ENCODE measurements around the gene MAST1. TPM values are rescaled to one million over a fixed set of nuclear protein-coding genes. Genes with fewer than 3 reads are reported as not detected.

Gene MAST1
- polyA plus RNA-seq, 2 of the 4 experiments (the other 2 are of a cell fraction), result 1.4 to 2.2 TPM

DNA sequence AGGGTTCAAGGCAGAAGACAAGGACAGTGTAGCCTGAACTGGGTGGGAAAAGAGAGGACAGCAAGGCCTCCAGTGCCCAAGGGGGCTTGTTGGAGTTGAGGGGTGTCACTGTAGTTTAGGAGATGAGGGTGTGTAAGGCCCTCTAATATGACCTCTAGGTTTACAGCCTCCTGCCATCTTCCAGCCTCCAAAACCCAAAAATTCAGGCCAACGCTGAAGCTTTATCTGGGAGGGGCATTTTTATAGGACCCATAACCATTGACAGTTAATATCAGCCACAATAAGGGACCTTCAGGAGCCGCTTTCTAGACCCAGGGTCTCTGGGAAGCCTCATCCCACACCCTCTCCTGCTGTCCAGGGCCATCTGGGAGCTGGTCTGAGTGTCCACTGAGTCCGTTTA lies 45.9 kb downstream of the MAST1 start:
- H3K4me3 ChIP-seq, result no peak overlapping the region
- CTCF ChIA-PET, result interaction anchor here (0.6 to 4.5 kb wide), 5 partner anchors 23 to 118 kb away, joined by 3 to 17 read pairs (median 5); partner anchors contain the start of gene RTBDN
- FAIRE-seq (no peak), ATAC-seq (no peak), DNase-seq (ENCODE audit: low read depth in 1 of 2, low spot score in 1 of 2) (no peak)
- 85% methylated on average over 3 of the region's 3 CpGs for WGBS (ENCODE audit: missing lambda C conversion rate)
- no peak for TF ChIP-seq HES2 (IDR thresholded peaks at IDR 0.05)
- no peak for TF ChIP-seq KDM5A (IDR thresholded peaks at IDR 0.05)
- TF ChIP-seq BHLHE40 (IDR thresholded peaks at IDR 0.05; ENCODE audit: low read depth, low read length), result no peak
- TF ChIP-seq RCOR1 (IDR thresholded peaks at IDR 0.05; ENCODE audit: low read depth, low read length), result no peak
- TF ChIP-seq SMC3 (IDR thresholded peaks at IDR 0.05), result no peak
- no peak for TF ChIP-seq FOSB (CRISPR knock-in tag; IDR thresholded peaks at IDR 0.05)
- no peak for TF ChIP-seq HOXB13 (CRISPR knock-in tag; IDR thresholded peaks at IDR 0.05; ENCODE audit: low read depth)
- H3K4me1 ChIP-seq, result no peaks in the 10 kb centered on the region
- no peak overlapping the region for H3K27ac ChIP-seq
- POLR2A ChIA-PET, result no interaction called here
- no peak overlapping the region for H3K4me2 ChIP-seq
- H3K9me3 ChIP-seq, result peaks cover 9% of the 10 kb centered on the region; the same call in 2 of the 3 replicates

DNA sequence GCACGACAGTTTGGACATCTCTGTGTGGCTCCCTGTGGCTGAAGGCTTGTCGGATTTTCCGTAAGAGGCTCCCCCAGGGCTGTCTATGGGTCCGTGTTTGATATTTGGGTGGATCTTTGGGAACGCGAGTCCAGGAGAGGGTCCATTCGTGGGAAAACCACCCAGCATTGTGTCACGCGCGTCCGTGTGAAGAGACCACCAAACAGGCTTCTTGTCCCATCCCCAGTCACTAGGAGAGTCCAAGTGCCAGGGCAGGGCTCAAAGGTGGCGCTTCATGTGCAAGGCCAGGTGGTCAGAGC lies 46.3 kb downstream of the MAST1 start:
- peak overlapping the region; percentile 65 for H3K4me2 ChIP-seq
- WGBS (ENCODE audit: missing lambda C conversion rate), result 95% methylated on average over 12 of the region's 12 CpGs
- ChIA-PET CTCF (interaction anchor here (0.6 to 4.5 kb wide), 18 partner anchors 8 to 118 kb away, joined by 3 to 17 read pairs (median 3); partner anchors contain the start of gene RTBDN), POLR2A (interaction anchor here (0.6 kb wide), 1 partner anchor 80 kb away, joined by 3 read pairs; no protein-coding TSS in a partner anchor)
- ATAC-seq (no peak), DNase-seq (ENCODE audit: low read depth in 1 of 2, low spot score in 1 of 2) (no peak), FAIRE-seq (no peak)
- H3K9me3 ChIP-seq, result peaks cover 9% of the 10 kb centered on the region; the same call in 2 of the 3 replicates
- no peak overlapping the region for H3K27ac ChIP-seq
- TF ChIP-seq JUN (IDR thresholded peaks at IDR 0.05) (no peak), PHF8 (IDR thresholded peaks at IDR 0.05; ENCODE audit: borderline replicate concordance, low read depth) (no peak), RFX5 (IDR thresholded peaks at IDR 0.05) (no peak), HOXB5 (CRISPR knock-in tag; IDR thresholded peaks at IDR 0.05) (no peak)
- TF ChIP-seq, protein P1, sequence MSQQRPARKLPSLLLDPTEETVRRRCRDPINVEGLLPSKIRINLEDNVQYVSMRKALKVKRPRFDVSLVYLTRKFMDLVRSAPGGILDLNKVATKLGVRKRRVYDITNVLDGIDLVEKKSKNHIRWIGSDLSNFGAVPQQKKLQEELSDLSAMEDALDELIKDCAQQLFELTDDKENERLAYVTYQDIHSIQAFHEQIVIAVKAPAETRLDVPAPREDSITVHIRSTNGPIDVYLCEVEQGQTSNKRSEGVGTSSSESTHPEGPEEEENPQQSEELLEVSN (IDR thresholded peaks at IDR 0.05; ENCODE audit: borderline replicate concordance, low read depth), result no peak
- H3K4me3 ChIP-seq, result no peak overlapping the region; the same call in 2 of the 3 replicates
- H3K4me1 ChIP-seq, result no peaks in the 10 kb centered on the region

GRCh38 chr19:12884926-12885748 lies 46.8 kb downstream of the MAST1 start:
- TF ChIP-seq BHLHE40 (IDR thresholded peaks at IDR 0.05; ENCODE audit: low read depth, low read length) (no peak), PHF8 (IDR thresholded peaks at IDR 0.05; ENCODE audit: borderline replicate concordance, low read depth) (no peak), HDAC2 (IDR thresholded peaks at IDR 0.05) (0 out of 2 replicates have a peak, but pooled peaks have one; percentile 21), SMC3 (IDR thresholded peaks at IDR 0.05) (0 out of 3 replicates have a peak, but pooled peaks have one; percentile 10), MAX (IDR thresholded peaks at IDR 0.05) (peak; percentile 71), RAD21 (conservative IDR thresholded peaks at IDR 0.05 in 1 of 2, IDR thresholded peaks at IDR 0.05 in 1 of 2) (peak; percentile 16 to 47; a peak in 3 of 5 replicates), ZC3H11A (IDR thresholded peaks at IDR 0.05) (no peak), JUN (IDR thresholded peaks at IDR 0.05) (no peak), KDM5A (IDR thresholded peaks at IDR 0.05) (no peak)
- TF ChIP-seq, protein P2, sequence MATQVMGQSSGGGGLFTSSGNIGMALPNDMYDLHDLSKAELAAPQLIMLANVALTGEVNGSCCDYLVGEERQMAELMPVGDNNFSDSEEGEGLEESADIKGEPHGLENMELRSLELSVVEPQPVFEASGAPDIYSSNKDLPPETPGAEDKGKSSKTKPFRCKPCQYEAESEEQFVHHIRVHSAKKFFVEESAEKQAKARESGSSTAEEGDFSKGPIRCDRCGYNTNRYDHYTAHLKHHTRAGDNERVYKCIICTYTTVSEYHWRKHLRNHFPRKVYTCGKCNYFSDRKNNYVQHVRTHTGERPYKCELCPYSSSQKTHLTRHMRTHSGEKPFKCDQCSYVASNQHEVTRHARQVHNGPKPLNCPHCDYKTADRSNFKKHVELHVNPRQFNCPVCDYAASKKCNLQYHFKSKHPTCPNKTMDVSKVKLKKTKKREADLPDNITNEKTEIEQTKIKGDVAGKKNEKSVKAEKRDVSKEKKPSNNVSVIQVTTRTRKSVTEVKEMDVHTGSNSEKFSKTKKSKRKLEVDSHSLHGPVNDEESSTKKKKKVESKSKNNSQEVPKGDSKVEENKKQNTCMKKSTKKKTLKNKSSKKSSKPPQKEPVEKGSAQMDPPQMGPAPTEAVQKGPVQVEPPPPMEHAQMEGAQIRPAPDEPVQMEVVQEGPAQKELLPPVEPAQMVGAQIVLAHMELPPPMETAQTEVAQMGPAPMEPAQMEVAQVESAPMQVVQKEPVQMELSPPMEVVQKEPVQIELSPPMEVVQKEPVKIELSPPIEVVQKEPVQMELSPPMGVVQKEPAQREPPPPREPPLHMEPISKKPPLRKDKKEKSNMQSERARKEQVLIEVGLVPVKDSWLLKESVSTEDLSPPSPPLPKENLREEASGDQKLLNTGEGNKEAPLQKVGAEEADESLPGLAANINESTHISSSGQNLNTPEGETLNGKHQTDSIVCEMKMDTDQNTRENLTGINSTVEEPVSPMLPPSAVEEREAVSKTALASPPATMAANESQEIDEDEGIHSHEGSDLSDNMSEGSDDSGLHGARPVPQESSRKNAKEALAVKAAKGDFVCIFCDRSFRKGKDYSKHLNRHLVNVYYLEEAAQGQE (IDR thresholded peaks at IDR 0.05), result no peak
- TF ChIP-seq, protein P1 (IDR thresholded peaks at IDR 0.05; ENCODE audit: borderline replicate concordance, low read depth), result peak; percentile 42; the same call in 1 of the 2 replicates
- TF ChIP-seq, protein P3, sequence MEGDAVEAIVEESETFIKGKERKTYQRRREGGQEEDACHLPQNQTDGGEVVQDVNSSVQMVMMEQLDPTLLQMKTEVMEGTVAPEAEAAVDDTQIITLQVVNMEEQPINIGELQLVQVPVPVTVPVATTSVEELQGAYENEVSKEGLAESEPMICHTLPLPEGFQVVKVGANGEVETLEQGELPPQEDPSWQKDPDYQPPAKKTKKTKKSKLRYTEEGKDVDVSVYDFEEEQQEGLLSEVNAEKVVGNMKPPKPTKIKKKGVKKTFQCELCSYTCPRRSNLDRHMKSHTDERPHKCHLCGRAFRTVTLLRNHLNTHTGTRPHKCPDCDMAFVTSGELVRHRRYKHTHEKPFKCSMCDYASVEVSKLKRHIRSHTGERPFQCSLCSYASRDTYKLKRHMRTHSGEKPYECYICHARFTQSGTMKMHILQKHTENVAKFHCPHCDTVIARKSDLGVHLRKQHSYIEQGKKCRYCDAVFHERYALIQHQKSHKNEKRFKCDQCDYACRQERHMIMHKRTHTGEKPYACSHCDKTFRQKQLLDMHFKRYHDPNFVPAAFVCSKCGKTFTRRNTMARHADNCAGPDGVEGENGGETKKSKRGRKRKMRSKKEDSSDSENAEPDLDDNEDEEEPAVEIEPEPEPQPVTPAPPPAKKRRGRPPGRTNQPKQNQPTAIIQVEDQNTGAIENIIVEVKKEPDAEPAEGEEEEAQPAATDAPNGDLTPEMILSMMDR (IDR thresholded peaks at IDR 0.05), result peak; percentile 68
- peak overlapping the region; percentile 65 for H3K4me2 ChIP-seq
- ATAC-seq (peak; percentile 71 to 78), DNase-seq (ENCODE audit: low read depth in 1 of 2, low spot score in 1 of 2) (peak; percentile 54 to 74), FAIRE-seq (no peak)
- WGBS (ENCODE audit: missing lambda C conversion rate), result 60% methylated on average over 25 of the region's 73 CpGs
- H3K4me3 ChIP-seq, result peak overlapping the region; percentile 36
- CTCF ChIA-PET, result interaction anchor here (0.6 to 4.5 kb wide), 21 partner anchors 9 to 119 kb away, joined by 3 to 17 read pairs (median 3); partner anchors contain the start of gene RTBDN
- H3K9me3 ChIP-seq, result peaks cover 9% of the 10 kb centered on the region; the same call in 2 of the 3 replicates
- POLR2A ChIA-PET, result interaction anchor here (0.6 kb wide), 1 partner anchor 80 kb away, joined by 3 read pairs; no protein-coding TSS in a partner anchor
- peak overlapping the region in 1 of 2 experiments; percentile 83; a peak in 4 of 6 replicates for H3K27ac ChIP-seq
- H3K4me1 ChIP-seq, result no peaks in the 10 kb centered on the region

Data from A549 (cell line).